Right ventricle myocardium inferior (tissue), 1 donor: ENCODE results near the gene ZMYND8. TPM values are rescaled to one million over a fixed set of nuclear protein-coding genes. Genes with fewer than 3 reads are reported as not detected.
A peak's percentile ranks its signal among the peaks of the same experiment; 100 is the strongest.
"Not testable (repeated sequence)": the region's sequence is repeated elsewhere in the genome, so short reads cannot be mapped to it uniquely, and the experiment has no call there.

ENCODE experiments used
- ATAC-seq: fragments of 200-7000 bp; cut with Tn5 transposase; one replicate; pipeline ENCODE4 v1.9.1; 2020; ENCODE audit warnings: mild to moderate bottlenecking, moderate library complexity
- DNase-seq: peaks from one replicate; pipeline ENCODE4 v3.0.0; 2021; ENCODE audit errors: missing footprints
- intact Hi-C: fragments of 100-400 bp; cut with DNase I; formaldehyde crosslinking; loops from one replicate; pipeline ENCODE4 v1.11.0; 2022
- total RNA-seq: library from RNA; stranded (reverse); fragmentation: NEBNext Ultra II Directional; extraction: Animal tissue kit (Norgen Biotek cat#: 25700); gene quantifications from one replicate; pipeline ENCODE4 v1.2.1, GENCODE V29; 2021
- donor health status: DM: no; HTN: yes; CAD: no; lungs with severe emphysema.

Gene ZMYND8
- total RNA-seq, 1 donor from 2014 or later = 36.1 TPM

GRCh38 chr20:47264137-47264769, 92.2 kb downstream of the ZMYND8 start:
- ATAC-seq, DNase-seq, intact Hi-C loops: not testable (repeated sequence)

- ATAC-seq (peak; percentile 77), DNase-seq (no peak)
- intact Hi-C loops = no loop called here
Observed at GRCh38 chr20:47263465-47264084, 92.9 kb downstream of the ZMYND8 start.

- no peak for DNase-seq
- ATAC-seq = no peak
- intact Hi-C loops = no loop called here
Observed at GRCh38 chr20:47263080-47263464, 93.4 kb downstream of the ZMYND8 start.

GRCh38 chr20:47262365-47263013, 94.0 kb downstream of the ZMYND8 start:
- DNase-seq = no peak
- intact Hi-C loops = no loop called here
- no peak for ATAC-seq

GRCh38 chr20:47262008-47262364, 94.5 kb downstream of the ZMYND8 start:
- ATAC-seq = no peak
- DNase-seq = no peak
- intact Hi-C loops = no loop called here

- DNase-seq, intact Hi-C loops, ATAC-seq: not testable (repeated sequence)
Observed at GRCh38 chr20:47261161-47261774, 95.2 kb downstream of the ZMYND8 start.

DNA sequence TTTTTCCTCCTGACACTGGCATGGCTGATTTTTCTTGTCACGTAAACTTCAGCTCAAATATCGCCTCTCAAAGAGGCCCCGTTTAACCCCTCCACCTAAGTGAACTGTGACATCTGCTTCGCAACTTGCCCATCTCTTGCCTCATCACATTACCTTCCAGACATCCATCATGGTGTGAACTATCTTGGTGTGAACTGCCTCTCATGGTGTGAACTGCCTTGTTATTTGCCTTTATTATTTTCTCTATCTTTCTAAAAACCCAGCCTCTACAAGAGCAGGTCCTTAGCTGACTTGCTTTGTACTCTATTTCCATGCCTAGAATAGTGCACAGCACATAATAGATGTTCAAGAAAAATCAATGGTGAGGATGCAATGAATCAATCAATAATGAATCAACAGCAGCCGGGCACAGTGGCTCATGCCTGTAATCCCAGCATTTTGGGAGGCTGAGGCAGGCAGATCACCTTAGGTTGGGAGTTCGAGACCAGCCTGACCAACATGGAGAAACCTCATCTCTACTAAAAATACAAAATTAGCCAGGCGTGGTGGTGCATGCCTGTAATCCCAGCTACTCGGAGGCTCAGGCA, 95.9 kb downstream of the ZMYND8 start:
- intact Hi-C loops, ATAC-seq, DNase-seq: not testable (repeated sequence)

DNA sequence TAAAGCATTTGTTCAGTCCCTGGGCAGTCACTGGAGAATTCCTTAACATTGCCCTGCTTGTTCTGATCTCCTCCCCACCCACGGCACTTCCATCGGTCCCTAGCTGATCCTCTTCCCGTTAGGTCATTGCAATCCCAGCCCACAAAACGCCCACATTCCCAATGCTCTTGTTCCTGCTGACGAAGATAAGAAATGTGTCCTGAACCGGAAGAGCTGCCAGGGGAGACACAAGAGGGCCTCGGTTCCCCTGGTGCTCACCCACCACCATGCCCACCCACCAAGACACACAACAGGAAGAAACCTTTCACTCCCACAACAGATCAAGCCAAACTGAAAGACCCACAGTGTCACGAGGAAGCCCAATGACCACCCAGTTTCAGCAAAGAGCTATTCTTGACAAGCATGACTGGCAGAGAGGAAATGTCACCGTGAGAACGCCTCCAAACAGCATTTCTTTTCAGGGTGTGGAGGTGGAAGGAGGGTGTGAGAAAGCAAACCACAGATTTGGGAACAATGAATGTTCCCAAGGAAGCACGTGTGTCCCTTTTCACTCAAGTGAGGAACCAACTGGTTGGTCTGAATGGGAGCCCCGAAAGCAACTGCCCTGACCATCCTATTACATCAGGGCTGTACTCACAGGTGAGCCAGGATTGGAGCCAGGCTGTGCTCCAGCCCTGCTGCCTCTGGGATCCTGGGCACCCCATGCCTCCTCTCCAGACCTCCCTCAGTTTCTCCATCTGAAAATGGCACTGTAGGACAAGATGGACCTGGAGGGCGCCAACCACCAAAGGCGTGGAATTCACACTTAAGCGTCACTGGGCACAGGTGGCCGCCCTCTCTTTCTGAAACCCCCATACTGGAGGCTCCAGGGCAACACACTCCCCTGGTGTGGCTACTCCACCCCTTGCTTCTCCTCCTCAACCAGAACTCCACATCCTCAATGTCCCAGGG, 97.5 kb downstream of the ZMYND8 start:
- intact Hi-C loops = no loop called here
- peak; percentile 55 for ATAC-seq
- no peak for DNase-seq

DNA sequence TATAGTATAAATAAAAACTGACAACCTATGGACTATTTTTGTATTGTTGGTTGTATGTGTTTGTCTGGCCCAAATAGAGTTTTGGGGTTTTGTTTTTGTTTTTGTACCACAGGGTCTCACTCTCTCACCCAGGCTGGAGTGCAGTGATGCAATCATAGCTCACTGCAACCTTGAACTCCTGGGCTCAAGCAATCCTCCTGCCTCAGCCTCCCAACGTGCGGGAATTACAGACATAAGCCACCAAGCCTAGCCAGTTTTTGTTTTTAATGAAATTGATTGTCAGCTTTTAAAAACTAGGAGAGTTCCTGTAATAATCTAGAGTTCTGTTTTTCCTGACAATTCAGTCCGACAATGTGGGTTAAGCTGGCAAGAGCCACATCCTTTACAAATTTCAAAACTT, 98.7 kb downstream of the ZMYND8 start:
- intact Hi-C loops = no loop called here
- DNase-seq = no peak
- ATAC-seq = no peak

DNA sequence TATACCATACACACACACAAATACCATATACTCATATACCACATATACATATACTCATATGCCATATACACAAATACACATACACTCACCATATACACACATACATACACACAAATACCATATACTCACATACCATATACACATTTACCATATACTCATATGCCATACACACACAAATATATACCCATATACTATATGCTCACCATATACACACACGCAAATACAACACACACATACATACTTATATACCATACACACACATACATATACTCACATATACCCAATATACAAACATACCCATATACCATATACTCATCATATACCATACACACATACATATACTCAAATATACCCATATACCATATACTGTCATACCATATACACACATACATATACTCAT, 99.2 kb downstream of the ZMYND8 start:
- no peak for DNase-seq
- no peak for ATAC-seq
- intact Hi-C loops = no loop called here

DNA sequence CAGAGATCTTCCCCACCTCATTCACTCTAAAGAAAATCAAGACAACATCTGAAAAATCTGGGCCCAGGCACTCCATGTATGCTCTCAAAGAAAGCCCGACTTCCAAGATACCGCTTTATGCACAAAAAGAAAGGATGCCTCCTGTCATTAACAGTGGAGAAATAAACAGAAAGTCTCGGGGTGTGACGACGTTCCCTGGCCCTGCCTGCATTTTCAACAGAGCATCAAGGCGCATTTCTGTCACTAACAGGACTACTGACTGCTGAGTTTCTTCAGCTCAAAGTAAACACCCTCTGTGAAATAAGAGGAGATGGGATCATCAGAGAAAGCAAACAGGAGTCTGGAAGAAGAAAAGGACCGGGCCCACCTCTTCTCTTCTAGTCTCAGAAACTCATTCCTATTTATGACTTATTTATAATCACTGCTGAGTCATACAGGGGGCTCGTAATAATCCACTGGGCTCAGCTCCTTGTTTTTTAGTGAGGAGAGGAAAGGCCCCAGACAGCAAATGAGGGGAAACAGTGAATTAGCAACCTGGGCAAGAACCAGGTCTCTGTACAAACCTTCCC, 99.7 kb downstream of the ZMYND8 start:
- intact Hi-C loops = no loop called here
- DNase-seq (no peak), ATAC-seq (no peak)

- DNase-seq (no peak), ATAC-seq (peak; percentile 42)
- intact Hi-C loops = loop anchor here (5.0 kb wide), 1 partner anchor 37 kb away; no protein-coding TSS in a partner anchor
Observed at GRCh38 chr20:47253872-47254271, 102.6 kb downstream of the ZMYND8 start.

- no peak for DNase-seq
- intact Hi-C loops = loop anchor here (5.0 kb wide), 1 partner anchor 36 kb away; no protein-coding TSS in a partner anchor
- ATAC-seq = no peak
Observed at GRCh38 chr20:47252879-47253307, 103.6 kb downstream of the ZMYND8 start.

DNA sequence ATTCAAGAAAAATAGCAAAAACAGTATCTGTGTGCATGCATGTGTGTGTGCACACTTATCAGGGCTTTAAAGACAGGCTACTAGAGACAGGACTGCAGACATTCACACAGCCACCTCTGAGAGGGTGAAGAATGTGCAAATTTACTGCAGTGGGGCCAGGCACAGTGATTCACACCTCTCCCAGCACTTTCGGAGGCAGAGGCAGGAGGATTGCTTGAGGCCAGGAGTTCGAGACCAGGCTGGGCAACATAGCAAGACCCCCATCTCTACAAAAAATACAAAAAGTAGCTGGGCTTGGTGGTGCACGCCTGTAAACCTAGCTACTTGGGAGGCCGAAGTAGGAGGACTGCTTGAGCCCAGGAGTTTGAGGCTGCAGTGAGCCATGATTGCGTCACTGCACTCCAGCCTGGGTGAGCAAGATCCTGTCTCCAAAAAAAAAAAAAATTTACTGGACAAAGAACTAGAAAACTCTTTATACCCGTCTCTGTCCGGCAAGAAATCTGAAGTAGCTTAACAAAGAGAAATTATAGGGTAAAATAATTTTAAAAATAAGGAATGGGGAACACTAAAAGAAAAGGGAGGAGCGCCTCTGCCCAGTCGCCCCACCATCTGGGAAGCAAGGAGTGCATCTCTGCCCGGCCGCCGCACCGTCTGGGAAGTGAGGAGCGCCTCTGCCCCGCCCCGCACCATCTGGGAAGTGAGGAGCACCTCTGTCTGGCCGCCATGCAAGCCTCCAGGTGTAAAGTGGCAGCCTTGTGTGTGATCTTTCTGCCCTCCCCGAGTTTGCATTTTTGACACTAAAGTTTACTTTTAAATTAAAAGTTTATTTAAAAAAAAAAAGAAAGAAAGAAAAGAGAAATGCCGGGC, 105.1 kb downstream of the ZMYND8 start:
- no peak for ATAC-seq
- intact Hi-C loops = loop anchor here (5.0 kb wide), 1 partner anchor 34 kb away; no protein-coding TSS in a partner anchor
- DNase-seq = no peak

- no peak for ATAC-seq
- DNase-seq = no peak
- intact Hi-C loops = loop anchor here (5.0 kb wide), 1 partner anchor 33 kb away; no protein-coding TSS in a partner anchor
Observed at GRCh38 chr20:47250360-47250759, 106.1 kb downstream of the ZMYND8 start.

GRCh38 chr20:47249913-47250312, 106.6 kb downstream of the ZMYND8 start:
- intact Hi-C loops = loop anchor here (5.0 kb wide), 1 partner anchor 33 kb away; no protein-coding TSS in a partner anchor
- no peak for DNase-seq
- ATAC-seq = no peak

- DNase-seq = no peak
- intact Hi-C loops = no loop called here
- ATAC-seq = no peak
Observed at GRCh38 chr20:47248448-47248966, 108.0 kb downstream of the ZMYND8 start.
